K562 (cell line): ENCODE data around the gene RDM1. TPM values are rescaled to one million over a fixed set of nuclear protein-coding genes. Genes with fewer than 3 reads are reported as not detected.

ENCODE experiments used
- ATAC-seq: fragments of 200-7000 bp; cut with Tn5 transposase; 3 replicates; pipeline ENCODE4 v1.9.1; 2020; ENCODE audit warnings: moderate library complexity
- BruUV-seq: library from RNA; stranded (reverse); fragments of 400-500 nt; replicated peaks from 2 replicates; lab custom pipeline; 2021; lab: Mats Ljungman, UMichigan
- CTCF ChIA-PET: fragments of 300-600 bp; formaldehyde crosslinking; extraction: SDS; loops from one replicate; lab custom pipeline; 2021; ENCODE audit warnings: low intra/inter-chr PET ratio; lab: Yijun Ruan, JAX
- POLR2A ChIA-PET: fragments of 300-600, 350-650 bp; sonication (Branson Sonifier 250); formaldehyde crosslinking; extraction: SDS; loops from one replicate; lab custom pipeline; 2021; ENCODE audit warnings: antibody characterized with exemption, inconsistent platforms; lab: Yijun Ruan, JAX
- DNase-seq, 4 experiments: peaks; one replicate each; pipeline versions ENCODE4 v3.0.0 to v3.0.0-alpha.2; 2011 to 2018; ENCODE audit warnings: low spot score in 3 of 4, mixed read lengths in 3 of 4; ENCODE audit errors: extremely low read depth in 1 of 4
- FAIRE-seq: peaks from 2 replicates; lab custom pipeline; 2011; peaks lifted over from hg19 to GRCh38; lab: Jason Lieb, UNC
- H2AFZ ChIP-seq: 2 replicates; pipeline ENCODE4 v1.6.0; 2011; ENCODE audit warnings: low read depth, low read length, control low read depth, inconsistent platforms
- H3K27ac ChIP-seq: fragments of 200-600 bp; 3 replicates; pipeline ENCODE4 v1.8.0; 2011; ENCODE audit warnings: low read depth, mild to moderate bottlenecking, control low read depth, inconsistent platforms, low read length, moderate library complexity, mixed read lengths; ENCODE audit errors: extremely low read depth
- H3K27me3 ChIP-seq, 2 experiments: fragments of 300-600 bp in 1 of 2; 2 replicates in 1 of 2; 3 replicates in 1 of 2; pipeline versions ENCODE4 v1.6.0 to v1.8.0; 2011; ENCODE audit warnings: inconsistent platforms in 2 of 2, low read length in 2 of 2, mild to moderate bottlenecking in 1 of 2, mixed read lengths in 1 of 2, moderate library complexity in 1 of 2; ENCODE audit not compliant: control insufficient read depth in 2 of 2, insufficient read depth in 2 of 2
- H3K36me3 ChIP-seq: fragments of 300-600 bp; 3 replicates; pipeline ENCODE4 v1.8.0; 2011; ENCODE audit warnings: mild to moderate bottlenecking, low read length, inconsistent platforms; ENCODE audit not compliant: control insufficient read depth, insufficient read depth
- H3K4me1 ChIP-seq, 2 experiments: fragments of 200-600 bp in 1 of 2; replicated peaks in 1 of 2; 2 replicates in 1 of 2; 3 replicates in 1 of 2; pipeline versions ENCODE4 v1.5.1 to v1.8.0; 2011; ENCODE audit warnings: inconsistent platforms in 2 of 2, low read length in 2 of 2, mild to moderate bottlenecking in 1 of 2, mixed read lengths in 1 of 2, moderate library complexity in 1 of 2; ENCODE audit not compliant: control insufficient read depth in 2 of 2, insufficient read depth in 2 of 2
- H3K4me2 ChIP-seq: 2 replicates; pipeline ENCODE4 v1.6.1; 2011; ENCODE audit warnings: low read length, control low read depth, inconsistent platforms, mixed read lengths; ENCODE audit not compliant: insufficient read depth
- H3K4me3 ChIP-seq: fragments of 200-600 bp; sonication (generic), shearing (Covaris generic); 2 replicates; pipeline ENCODE4 v1.5.1; 2016; ENCODE audit warnings: control low read depth, inconsistent platforms
- H3K79me2 ChIP-seq: fragments of 200-600 bp; 3 replicates; pipeline ENCODE4 v1.8.0; 2011; ENCODE audit warnings: low read length, inconsistent platforms; ENCODE audit not compliant: control insufficient read depth, insufficient read depth
- H3K9ac ChIP-seq, 2 experiments: 2 replicates each; pipeline versions ENCODE4 v1.6.0 to v1.6.1; 2011; ENCODE audit warnings: low read depth in 2 of 2, low read length in 2 of 2, control low read depth in 1 of 2, inconsistent platforms in 1 of 2, mild to moderate bottlenecking in 1 of 2, mixed read lengths in 1 of 2; ENCODE audit not compliant: insufficient read depth in 1 of 2
- H3K9me1 ChIP-seq: one replicate; pipeline ENCODE4 v1.6.0; 2011; ENCODE audit warnings: inconsistent platforms, mild to moderate bottlenecking, low read length, moderate library complexity; ENCODE audit not compliant: control insufficient read depth, insufficient read depth
- H3K9me3 ChIP-seq: replicated peaks from 2 replicates; pipeline ENCODE4 v1.5.1; 2011; ENCODE audit warnings: low read depth, low read length, inconsistent platforms; ENCODE audit not compliant: control insufficient read depth, insufficient read depth
- H4K20me1 ChIP-seq: replicated peaks from 2 replicates; pipeline ENCODE4 v1.6.1; 2011; ENCODE audit warnings: low read length, inconsistent platforms, mixed read lengths; ENCODE audit not compliant: control insufficient read depth, insufficient read depth
- CREM ChIP-seq: IDR thresholded peaks from 2 replicates; pipeline ENCODE4 v1.6.1; 2014; ENCODE audit warnings: antibody characterized with exemption, low read depth
- HDAC2 ChIP-seq: fragments of 450-650 bp; IDR thresholded peaks from 2 replicates; pipeline ENCODE4 v1.6.1; 2016; ENCODE audit warnings: mild to moderate bottlenecking
- MEIS2 ChIP-seq: fragments of 450-650 bp; IDR thresholded peaks from 2 replicates; pipeline ENCODE4 v1.6.1; 2014; ENCODE audit warnings: mild to moderate bottlenecking; ENCODE audit not compliant: partially characterized antibody
- WGBS: fragments of 100-300 bp; shearing (Covaris generic); methylation state at CpG from one replicate; pipeline ENCODE4 v1.1.6; 2016; ENCODE audit warnings: low coverage, mixed read lengths; ENCODE audit not compliant: insufficient coverage; ENCODE audit errors: missing lambda C conversion rate; 5-methylcytosine and 5-hydroxymethylcytosine counted together
- in situ Hi-C: fragments of 300-500 bp; cut with MboI; formaldehyde crosslinking; loops from 4 replicates; pipeline ENCODE4 v1.15.0; 2018; ENCODE audit warnings: inconsistent platforms, mixed read lengths
- intact Hi-C: fragments of 100-400 bp; cut with micrococcal nuclease; formaldehyde crosslinking; loops from 2 replicates; pipeline ENCODE4 v1.14.2; 2022
- polyA plus RNA-seq, 8 experiments: library from polyadenylated mRNA; depleted of rRNA in 4 of 8; stranded (reverse) in 5 of 8; unstranded in 3 of 8; fragments of >200 nt; fragmentation: Nextera tagmentation in 2 of 8; fragmentation: Illumina TruSeq in 1 of 8; extraction: Ambion mirVana in 2 of 8; extraction: Trizol in 1 of 8; gene quantifications; 2 replicates each; pipeline versions ENCODE4 v1.2.1 to v1.2.3, GENCODE V29; 2011 to 2014; ENCODE audit warnings: inconsistent platforms in 1 of 8, missing spikeins in 1 of 8
- total RNA-seq, 7 experiments: library from RNA; depleted of rRNA in 6 of 7; stranded (reverse); fragments of >200 nt in 6 of 7; fragmentation: Illumina TruSeq in 2 of 7; extraction: Trizol in 2 of 7; gene quantifications; 2 replicates each; pipeline versions ENCODE4 v1.2.1 to v1.2.3, GENCODE V29; 2011 to 2021; ENCODE audit warnings: low replicate concordance in 1 of 7
- TF ChIP-seq, protein P1 (sequence below): fragments of 450-650 bp; IDR thresholded peaks from 2 replicates; pipeline ENCODE4 v1.6.1; 2016
- TF ChIP-seq, protein P2 (sequence below), 2 experiments: IDR thresholded peaks in 1 of 2; conservative IDR thresholded peaks in 1 of 2; 2 replicates each; pipeline ENCODE4 v1.6.1; 2016; ENCODE audit warnings: low read depth in 2 of 2, mild to moderate bottlenecking in 1 of 2, missing compliant biosample characterization in 1 of 2, missing genetic modification characterization in 1 of 2, moderate library complexity in 1 of 2

The RDM1 gene
- total and polyA plus RNA-seq, 9 of the 15 experiments (the other 6 are each of a cell fraction or from before 2014, with no cell fraction given): 2.5 to 11.2 (median 5.4) TPM

DNA sequence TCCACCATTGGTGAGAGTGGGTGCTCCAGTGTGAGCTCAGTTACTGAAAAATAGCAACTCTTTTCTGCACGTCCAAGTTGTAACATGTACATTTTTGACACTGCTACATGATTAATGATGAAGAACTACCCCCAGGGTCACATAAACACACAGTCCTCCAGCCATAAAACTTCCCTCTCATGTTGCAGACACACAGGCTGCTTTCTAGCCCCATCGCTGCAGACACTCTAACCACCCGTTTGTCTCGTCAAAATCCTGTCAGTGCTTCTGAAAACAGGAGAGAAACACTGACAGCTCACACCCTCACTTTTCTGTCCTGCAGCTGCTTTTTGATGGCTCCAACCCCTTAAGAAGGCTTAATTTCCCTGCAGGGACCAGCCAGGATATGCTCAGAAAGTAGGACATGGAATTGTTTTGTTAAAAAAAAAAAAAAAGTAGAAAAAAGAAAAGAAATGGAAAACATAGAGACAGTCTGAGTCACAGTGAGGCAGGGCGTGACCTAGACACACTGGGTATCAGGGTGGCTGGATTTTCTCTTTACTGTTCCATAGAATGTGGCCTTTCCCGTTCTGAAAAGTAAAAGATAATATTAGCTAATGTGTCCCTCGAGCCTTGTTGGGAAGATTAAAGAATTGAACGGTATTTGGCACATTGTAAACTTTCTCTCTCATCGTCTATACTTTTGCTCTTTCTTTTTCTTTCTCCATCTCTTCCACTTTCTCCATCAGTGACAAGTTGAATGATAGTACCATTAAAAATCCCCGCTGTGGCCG, 29.7 kb downstream of the RDM1 start:
- in situ Hi-C loops: no loop called here
- Histone ChIP-seq H3K4me1 (peaks cover 9 to 23% of the 10 kb centered on the region in 2 experiments; a peak in 4 of 5 replicates), H3K4me3 (no peak overlapping the region), H3K9me1 (no peaks in the 10 kb centered on the region), H4K20me1 (no peaks in the 10 kb centered on the region), H2AFZ (peak overlapping the region; percentile 74), H3K27me3 (no peaks in the 10 kb centered on the region), H3K4me2 (peak overlapping the region; percentile 44; the same call in 1 of the 2 replicates), H3K9ac (no peak overlapping the region), H3K36me3 (no peaks in the 10 kb centered on the region), H3K27ac (no peak overlapping the region), H3K79me2 (no peaks in the 10 kb centered on the region), H3K9me3 (no peaks in the 10 kb centered on the region)
- 25% methylated on average over 11 of the region's 11 CpGs for WGBS
- intact Hi-C loops: no loop called here
- peak in 1 of 4 experiments; percentile 22 for DNase-seq
- FAIRE-seq: no peak
- BruUV-seq: no TSS peak
- ATAC-seq: peak; percentile 60
- TF ChIP-seq HDAC2 (no peak), CREM (no peak), MEIS2 (peak; percentile 84)
- TF ChIP-seq, protein P1, sequence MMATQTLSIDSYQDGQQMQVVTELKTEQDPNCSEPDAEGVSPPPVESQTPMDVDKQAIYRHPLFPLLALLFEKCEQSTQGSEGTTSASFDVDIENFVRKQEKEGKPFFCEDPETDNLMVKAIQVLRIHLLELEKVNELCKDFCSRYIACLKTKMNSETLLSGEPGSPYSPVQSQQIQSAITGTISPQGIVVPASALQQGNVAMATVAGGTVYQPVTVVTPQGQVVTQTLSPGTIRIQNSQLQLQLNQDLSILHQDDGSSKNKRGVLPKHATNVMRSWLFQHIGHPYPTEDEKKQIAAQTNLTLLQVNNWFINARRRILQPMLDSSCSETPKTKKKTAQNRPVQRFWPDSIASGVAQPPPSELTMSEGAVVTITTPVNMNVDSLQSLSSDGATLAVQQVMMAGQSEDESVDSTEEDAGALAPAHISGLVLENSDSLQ: peak; percentile 58
- TF ChIP-seq, protein P2, sequence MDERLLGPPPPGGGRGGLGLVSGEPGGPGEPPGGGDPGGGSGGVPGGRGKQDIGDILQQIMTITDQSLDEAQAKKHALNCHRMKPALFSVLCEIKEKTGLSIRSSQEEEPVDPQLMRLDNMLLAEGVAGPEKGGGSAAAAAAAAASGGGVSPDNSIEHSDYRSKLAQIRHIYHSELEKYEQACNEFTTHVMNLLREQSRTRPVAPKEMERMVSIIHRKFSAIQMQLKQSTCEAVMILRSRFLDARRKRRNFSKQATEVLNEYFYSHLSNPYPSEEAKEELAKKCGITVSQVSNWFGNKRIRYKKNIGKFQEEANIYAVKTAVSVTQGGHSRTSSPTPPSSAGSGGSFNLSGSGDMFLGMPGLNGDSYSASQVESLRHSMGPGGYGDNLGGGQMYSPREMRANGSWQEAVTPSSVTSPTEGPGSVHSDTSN (CRISPR knock-in tag; IDR thresholded peaks at IDR 0.05; ENCODE audit: low read depth): no peak
- TF ChIP-seq, protein P2 (tag; conservative IDR thresholded peaks at IDR 0.05; ENCODE audit: low read depth): peak; percentile 81
- ChIA-PET POLR2A (interaction anchor here (0.6 to 1.4 kb wide), 4 partner anchors 11 to 162 kb away, joined by 3 to 6 read pairs (median 4); no protein-coding TSS in a partner anchor), CTCF (no interaction called here)
